ENCODE data around the gene MCRIP1. TPM values are rescaled to one million over a fixed set of nuclear protein-coding genes. Genes with fewer than 3 reads are reported as not detected.
A peak's percentile ranks its signal among the peaks of the same experiment; 100 is the strongest.

The MCRIP1 gene
- total and polyA plus RNA-seq, 2 of the 13 experiments (the other 11 are each of a cell fraction or from before 2014, with no cell fraction given), result 79.7 to 84.9 TPM

DNA sequence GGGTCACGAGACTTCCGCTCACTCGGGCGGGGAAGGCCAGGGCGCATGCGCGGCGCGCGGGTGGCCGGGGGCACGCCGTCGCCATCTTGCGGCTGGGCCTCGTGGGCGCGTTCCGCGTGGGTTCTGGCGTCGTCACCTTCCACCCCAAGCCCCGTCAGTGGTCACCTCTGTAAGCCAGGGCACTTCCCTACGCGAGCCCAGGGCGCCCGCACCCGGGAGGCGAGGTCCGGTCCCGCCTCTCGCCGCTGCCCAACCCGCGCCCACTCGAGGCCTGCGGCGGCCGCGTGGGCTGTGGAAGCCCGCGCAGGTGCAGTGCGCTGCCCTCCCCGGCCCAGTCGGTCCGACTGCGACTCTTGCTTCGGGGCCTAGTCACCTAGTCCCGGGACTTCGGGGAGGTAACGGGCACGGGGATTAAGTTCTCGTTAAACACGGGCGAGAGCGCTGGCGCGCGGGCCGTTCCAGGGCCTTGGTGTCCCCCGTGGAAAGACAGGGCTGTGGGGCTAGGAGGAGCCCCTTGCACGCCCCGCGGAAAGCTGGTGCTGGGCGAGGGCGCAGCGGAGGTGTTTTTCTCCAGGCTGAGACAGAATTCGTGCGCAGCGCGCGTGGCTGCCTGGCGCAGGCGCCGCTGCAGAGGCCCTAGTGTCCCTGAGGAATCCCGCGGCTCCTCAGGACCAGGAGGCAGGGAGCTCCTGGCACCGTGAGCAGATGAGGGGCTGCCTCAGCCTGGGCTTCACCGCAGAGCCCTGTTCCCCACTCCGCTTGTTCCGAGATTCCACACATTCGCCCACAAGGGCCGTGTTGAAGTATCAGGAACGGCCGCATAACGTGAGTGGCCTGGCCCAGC, 38.5 kb upstream of the MCRIP1 start (continued):
- TF ChIP-seq, protein P1, sequence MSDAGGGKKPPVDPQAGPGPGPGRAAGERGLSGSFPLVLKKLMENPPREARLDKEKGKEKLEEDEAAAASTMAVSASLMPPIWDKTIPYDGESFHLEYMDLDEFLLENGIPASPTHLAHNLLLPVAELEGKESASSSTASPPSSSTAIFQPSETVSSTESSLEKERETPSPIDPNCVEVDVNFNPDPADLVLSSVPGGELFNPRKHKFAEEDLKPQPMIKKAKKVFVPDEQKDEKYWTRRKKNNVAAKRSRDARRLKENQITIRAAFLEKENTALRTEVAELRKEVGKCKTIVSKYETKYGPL (CRISPR knock-in tag; IDR thresholded peaks at IDR 0.05), result no peak
- peak; percentile 91 for TF ChIP-seq ZNF235 (CRISPR knock-in tag; IDR thresholded peaks at IDR 0.05; ENCODE audit: borderline replicate concordance)
- TF ChIP-seq ARNT (IDR thresholded peaks at IDR 0.05), result no peak
- TF ChIP-seq KDM4B (CRISPR knock-in tag; IDR thresholded peaks at IDR 0.05), result no peak
- no peak; the same call in 1 of the 2 replicates for TF ChIP-seq NCOA2 (CRISPR knock-in tag; IDR thresholded peaks at IDR 0.05)
- TF ChIP-seq, protein P2, sequence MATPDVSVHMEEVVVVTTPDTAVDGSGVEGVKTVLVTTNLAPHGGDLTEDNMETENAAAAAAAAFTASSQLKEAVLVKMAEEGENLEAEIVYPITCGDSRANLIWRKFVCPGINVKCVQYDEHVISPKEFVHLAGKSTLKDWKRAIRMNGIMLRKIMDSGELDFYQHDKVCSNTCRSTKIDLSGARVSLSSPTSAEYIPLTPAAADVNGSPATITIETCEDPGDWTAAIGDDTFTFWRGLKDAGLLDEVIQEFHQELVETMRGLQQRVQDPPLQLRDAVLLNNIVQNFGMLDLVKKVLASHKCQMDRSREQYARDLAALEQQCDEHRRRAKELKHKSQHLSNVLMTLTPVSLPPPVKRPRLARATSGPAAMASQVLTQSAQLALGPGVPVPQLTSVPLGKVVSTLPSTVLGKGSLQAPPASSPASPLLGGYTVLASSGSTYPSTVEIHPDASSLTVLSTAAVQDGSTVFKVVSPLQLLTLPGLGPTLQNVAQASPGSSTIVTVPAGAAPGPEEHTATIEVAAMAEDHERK (CRISPR knock-in tag; IDR thresholded peaks at IDR 0.05; ENCODE audit: low read depth), result peak; percentile 70
- peak; percentile 56 for TF ChIP-seq NFYC (CRISPR knock-in tag; IDR thresholded peaks at IDR 0.05)
- peak; percentile 91 for TF ChIP-seq U2AF1 (optimal IDR thresholded peaks at IDR 0.05; ENCODE audit: low read depth, low read length)
- peak; percentile 88; the same call in 1 of the 2 replicates for TF ChIP-seq ZNF251 (CRISPR knock-in tag; IDR thresholded peaks at IDR 0.05)
- peak; percentile 91 for TF ChIP-seq PHF20 (CRISPR knock-in tag; IDR thresholded peaks at IDR 0.05)
- TF ChIP-seq ZFP37 (CRISPR knock-in tag; IDR thresholded peaks at IDR 0.05; ENCODE audit: borderline replicate concordance), result no peak
- TF ChIP-seq ETV6 (CRISPR knock-in tag; conservative IDR thresholded peaks at IDR 0.05), result peak; percentile 82
- peak; percentile 77 for TF ChIP-seq SP4 (CRISPR knock-in tag; IDR thresholded peaks at IDR 0.05)
- TF ChIP-seq, protein P3, sequence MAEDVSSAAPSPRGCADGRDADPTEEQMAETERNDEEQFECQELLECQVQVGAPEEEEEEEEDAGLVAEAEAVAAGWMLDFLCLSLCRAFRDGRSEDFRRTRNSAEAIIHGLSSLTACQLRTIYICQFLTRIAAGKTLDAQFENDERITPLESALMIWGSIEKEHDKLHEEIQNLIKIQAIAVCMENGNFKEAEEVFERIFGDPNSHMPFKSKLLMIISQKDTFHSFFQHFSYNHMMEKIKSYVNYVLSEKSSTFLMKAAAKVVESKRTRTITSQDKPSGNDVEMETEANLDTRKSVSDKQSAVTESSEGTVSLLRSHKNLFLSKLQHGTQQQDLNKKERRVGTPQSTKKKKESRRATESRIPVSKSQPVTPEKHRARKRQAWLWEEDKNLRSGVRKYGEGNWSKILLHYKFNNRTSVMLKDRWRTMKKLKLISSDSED (CRISPR knock-in tag; IDR thresholded peaks at IDR 0.05), result 0 out of 2 replicates have a peak, but pooled peaks have one; percentile 75
- TF ChIP-seq, protein P4, sequence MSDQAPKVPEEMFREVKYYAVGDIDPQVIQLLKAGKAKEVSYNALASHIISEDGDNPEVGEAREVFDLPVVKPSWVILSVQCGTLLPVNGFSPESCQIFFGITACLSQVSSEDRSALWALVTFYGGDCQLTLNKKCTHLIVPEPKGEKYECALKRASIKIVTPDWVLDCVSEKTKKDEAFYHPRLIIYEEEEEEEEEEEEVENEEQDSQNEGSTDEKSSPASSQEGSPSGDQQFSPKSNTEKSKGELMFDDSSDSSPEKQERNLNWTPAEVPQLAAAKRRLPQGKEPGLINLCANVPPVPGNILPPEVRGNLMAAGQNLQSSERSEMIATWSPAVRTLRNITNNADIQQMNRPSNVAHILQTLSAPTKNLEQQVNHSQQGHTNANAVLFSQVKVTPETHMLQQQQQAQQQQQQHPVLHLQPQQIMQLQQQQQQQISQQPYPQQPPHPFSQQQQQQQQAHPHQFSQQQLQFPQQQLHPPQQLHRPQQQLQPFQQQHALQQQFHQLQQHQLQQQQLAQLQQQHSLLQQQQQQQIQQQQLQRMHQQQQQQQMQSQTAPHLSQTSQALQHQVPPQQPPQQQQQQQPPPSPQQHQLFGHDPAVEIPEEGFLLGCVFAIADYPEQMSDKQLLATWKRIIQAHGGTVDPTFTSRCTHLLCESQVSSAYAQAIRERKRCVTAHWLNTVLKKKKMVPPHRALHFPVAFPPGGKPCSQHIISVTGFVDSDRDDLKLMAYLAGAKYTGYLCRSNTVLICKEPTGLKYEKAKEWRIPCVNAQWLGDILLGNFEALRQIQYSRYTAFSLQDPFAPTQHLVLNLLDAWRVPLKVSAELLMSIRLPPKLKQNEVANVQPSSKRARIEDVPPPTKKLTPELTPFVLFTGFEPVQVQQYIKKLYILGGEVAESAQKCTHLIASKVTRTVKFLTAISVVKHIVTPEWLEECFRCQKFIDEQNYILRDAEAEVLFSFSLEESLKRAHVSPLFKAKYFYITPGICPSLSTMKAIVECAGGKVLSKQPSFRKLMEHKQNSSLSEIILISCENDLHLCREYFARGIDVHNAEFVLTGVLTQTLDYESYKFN (CRISPR knock-in tag; conservative IDR thresholded peaks at IDR 0.05), result peak; percentile 60
- TF ChIP-seq, protein P5, sequence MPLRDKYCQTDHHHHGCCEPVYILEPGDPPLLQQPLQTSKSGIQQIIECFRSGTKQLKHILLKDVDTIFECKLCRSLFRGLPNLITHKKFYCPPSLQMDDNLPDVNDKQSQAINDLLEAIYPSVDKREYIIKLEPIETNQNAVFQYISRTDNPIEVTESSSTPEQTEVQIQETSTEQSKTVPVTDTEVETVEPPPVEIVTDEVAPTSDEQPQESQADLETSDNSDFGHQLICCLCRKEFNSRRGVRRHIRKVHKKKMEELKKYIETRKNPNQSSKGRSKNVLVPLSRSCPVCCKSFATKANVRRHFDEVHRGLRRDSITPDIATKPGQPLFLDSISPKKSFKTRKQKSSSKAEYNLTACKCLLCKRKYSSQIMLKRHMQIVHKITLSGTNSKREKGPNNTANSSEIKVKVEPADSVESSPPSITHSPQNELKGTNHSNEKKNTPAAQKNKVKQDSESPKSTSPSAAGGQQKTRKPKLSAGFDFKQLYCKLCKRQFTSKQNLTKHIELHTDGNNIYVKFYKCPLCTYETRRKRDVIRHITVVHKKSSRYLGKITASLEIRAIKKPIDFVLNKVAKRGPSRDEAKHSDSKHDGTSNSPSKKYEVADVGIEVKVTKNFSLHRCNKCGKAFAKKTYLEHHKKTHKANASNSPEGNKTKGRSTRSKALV (CRISPR knock-in tag; IDR thresholded peaks at IDR 0.05), result peak; percentile 77
- 0 out of 2 replicates have a peak, but pooled peaks have one; percentile 28 for TF ChIP-seq SP140L (CRISPR knock-in tag; IDR thresholded peaks at IDR 0.05; ENCODE audit: borderline replicate concordance)
- TF ChIP-seq CC2D1A (CRISPR knock-in tag; IDR thresholded peaks at IDR 0.05), result peak; percentile 74; the same call in 1 of the 2 replicates
- TF ChIP-seq JUNB (CRISPR knock-in tag; IDR thresholded peaks at IDR 0.05; ENCODE audit: borderline replicate concordance), result peak; percentile 74
- TF ChIP-seq ZNF496 (CRISPR knock-in tag; IDR thresholded peaks at IDR 0.05; ENCODE audit: insufficient replicate concordance), result no peak
